Ishikawa (cell line): ENCODE measurements around the gene DAAM1.

Source experiments
- CEBPB ChIP-seq: IDR thresholded peaks from 2 replicates; pipeline ENCODE4 v1.6.1; 2012
- CREB1 ChIP-seq: IDR thresholded peaks from 2 replicates; pipeline ENCODE4 v1.6.1; 2012; ENCODE audit warnings: low read depth
- EP300 ChIP-seq: IDR thresholded peaks from 2 replicates; pipeline ENCODE4 v1.6.1; 2012; ENCODE audit warnings: borderline replicate concordance
- FOXM1 ChIP-seq: IDR thresholded peaks from 2 replicates; pipeline ENCODE4 v1.6.1; 2012; ENCODE audit warnings: low read depth, borderline replicate concordance
- MAX ChIP-seq: IDR thresholded peaks from 2 replicates; pipeline ENCODE4 v1.6.1; 2012
- NFIC ChIP-seq: IDR thresholded peaks from 2 replicates; pipeline ENCODE4 v1.6.1; 2012
- RAD21 ChIP-seq: IDR thresholded peaks from 2 replicates; pipeline ENCODE4 v1.6.1; 2012; ENCODE audit warnings: low read depth
- REST ChIP-seq: IDR thresholded peaks from 2 replicates; pipeline ENCODE4 v1.6.1; 2012; ENCODE audit warnings: low read depth, mild to moderate bottlenecking
- TCF12 ChIP-seq: IDR thresholded peaks from 2 replicates; pipeline ENCODE4 v1.6.1; 2012; ENCODE audit warnings: low read depth
- TEAD4 ChIP-seq: IDR thresholded peaks from 2 replicates; pipeline ENCODE4 v1.6.1; 2012
- USF1 ChIP-seq: IDR thresholded peaks from 2 replicates; pipeline ENCODE4 v1.6.1; 2012
- YY1 ChIP-seq: IDR thresholded peaks from 2 replicates; pipeline ENCODE4 v1.6.1; 2012; ENCODE audit warnings: low read depth

DAAM1 gene

GRCh38 chr14:59417311-59417710, 228.8 kb downstream of the DAAM1 start:
- TF ChIP-seq TCF12 (no peak), CREB1 (no peak), NFIC (no peak), EP300 (no peak), REST (no peak), YY1 (no peak), RAD21 (no peak), MAX (no peak), USF1 (no peak)

- TF ChIP-seq NFIC (no peak), TEAD4 (no peak), CEBPB (no peak), RAD21 (no peak), REST (no peak), TCF12 (no peak), EP300 (no peak), FOXM1 (no peak)
Measured at GRCh38 chr14:59419303-59419702, 230.8 kb downstream of the DAAM1 start.
